GM12878 (cell line): Measurements from ENCODE around the gene NR6A1. TPM values are rescaled to one million over a fixed set of nuclear protein-coding genes. Genes with fewer than 3 reads are reported as not detected.

Experiments
- ATAC-seq: fragments of 200-7000 bp; cut with Tn5 transposase; 3 replicates; pipeline ENCODE4 v1.9.1; 2020; ENCODE audit warnings: mild to moderate bottlenecking, moderate library complexity
- BruUV-seq: library from RNA; stranded (reverse); fragments of 400-500 nt; replicated peaks from 2 replicates; lab custom pipeline; 2021; lab: Mats Ljungman, UMichigan
- CTCF ChIA-PET: fragments of 300-600 bp; sonication (Branson Sonifier 250); formaldehyde crosslinking; extraction: SDS; loops from one replicate; lab custom pipeline; 2021; ENCODE audit warnings: inconsistent platforms; lab: Yijun Ruan, JAX
- POLR2A ChIA-PET: fragments of 350-600 bp; formaldehyde crosslinking; extraction: SDS; loops from one replicate; lab custom pipeline; 2021; ENCODE audit warnings: inconsistent platforms; lab: Charles Lee
- RAD21 ChIA-PET: fragments of 300-600 bp; sonication (Branson Sonifier 250); formaldehyde crosslinking; loops from one replicate; lab custom pipeline; 2023; ENCODE audit warnings: antibody characterized with exemption; ENCODE audit not compliant: unreplicated experiment; lab: Charles Lee
- SMC1A ChIA-PET: fragments of 300-600 bp; sonication (Branson Sonifier 250); formaldehyde crosslinking; loops from one replicate; lab custom pipeline; 2023; ENCODE audit not compliant: unreplicated experiment, uncharacterized antibody; lab: Charles Lee
- DNase-seq: peaks from one replicate; pipeline ENCODE4 v3.0.0-alpha.2; 2011; ENCODE audit warnings: low read depth, low spot score
- FAIRE-seq: peaks from 3 replicates; lab custom pipeline; 2011; peaks lifted over from hg19 to GRCh38; lab: Jason Lieb, UNC
- H2AFZ ChIP-seq: 2 replicates; pipeline ENCODE4 v1.6.0; 2011; ENCODE audit warnings: low read depth, low read length, control low read depth; ENCODE audit not compliant: control insufficient read depth
- H3K27ac ChIP-seq: 2 replicates; pipeline ENCODE4 v1.5.1; 2011; ENCODE audit warnings: control low read depth; ENCODE audit not compliant: control insufficient read depth, insufficient read depth
- H3K27me3 ChIP-seq, 2 experiments: replicated peaks in 1 of 2; 2 replicates each; pipeline versions ENCODE4 v1.6.0 to v1.6.1; 2011; ENCODE audit warnings: low read length in 1 of 2; ENCODE audit not compliant: control insufficient read depth in 2 of 2, insufficient read depth in 2 of 2
- H3K36me3 ChIP-seq, 2 experiments: 2 replicates each; pipeline ENCODE4 v1.5.1; 2011; ENCODE audit warnings: low read length in 1 of 2; ENCODE audit not compliant: control insufficient read depth in 2 of 2, insufficient read depth in 2 of 2
- H3K4me1 ChIP-seq: 2 replicates; pipeline ENCODE4 v1.6.1; 2011; ENCODE audit warnings: mild to moderate bottlenecking, low read length, moderate library complexity, mixed read lengths; ENCODE audit not compliant: control insufficient read depth, insufficient read depth
- H3K4me2 ChIP-seq: 2 replicates; pipeline ENCODE4 v1.6.0; 2011; ENCODE audit warnings: control low read depth; ENCODE audit not compliant: control insufficient read depth, insufficient read depth
- H3K4me3 ChIP-seq: fragments of 200-600 bp; sonication (generic); 2 replicates; pipeline ENCODE4 v1.5.1; 2016
- H3K79me2 ChIP-seq: 2 replicates; pipeline ENCODE4 v1.6.0; 2011; ENCODE audit warnings: low read length; ENCODE audit not compliant: control insufficient read depth, insufficient read depth
- H3K9ac ChIP-seq: 2 replicates; pipeline ENCODE4 v1.8.0; 2011; ENCODE audit warnings: low read length, control low read depth, mixed read lengths; ENCODE audit not compliant: control insufficient read depth, insufficient read depth
- H3K9me3 ChIP-seq: replicated peaks from 3 replicates; pipeline ENCODE4 v1.5.1; 2011; ENCODE audit warnings: mild to moderate bottlenecking, low read length; ENCODE audit not compliant: control insufficient read depth, insufficient read depth
- H4K20me1 ChIP-seq: 2 replicates; pipeline ENCODE4 v1.6.0; 2011; ENCODE audit not compliant: control insufficient read depth, insufficient read depth
- EED ChIP-seq: sonication (generic); IDR thresholded peaks from 2 replicates; pipeline ENCODE4 v1.6.1; 2016; ENCODE audit warnings: antibody characterized with exemption, low read depth
- ETV6 ChIP-seq, 2 experiments: fragments of 450-650 bp in 1 of 2; IDR thresholded peaks in 1 of 2; conservative IDR thresholded peaks in 1 of 2; 2 replicates each; pipeline ENCODE4 v1.6.1; 2014; ENCODE audit warnings: antibody characterized with exemption in 1 of 2, borderline replicate concordance in 1 of 2, low read depth in 1 of 2, mild to moderate bottlenecking in 1 of 2, moderate library complexity in 1 of 2
- IKZF1 ChIP-seq: fragments of 450-650 bp; conservative IDR thresholded peaks from 2 replicates; pipeline ENCODE4 v1.6.1; 2017; ENCODE audit warnings: antibody characterized with exemption, mild to moderate bottlenecking
- NBN ChIP-seq: fragments of 450-650 bp; IDR thresholded peaks from 2 replicates; pipeline ENCODE4 v1.6.1; 2016
- NFIC ChIP-seq: IDR thresholded peaks from 2 replicates; pipeline ENCODE4 v1.6.1; 2012; ENCODE audit warnings: low read depth, mild to moderate bottlenecking, inconsistent platforms, low read length, moderate library complexity
- SP1 ChIP-seq: IDR thresholded peaks from one replicate; pipeline ENCODE4 v1.6.1; 2011; ENCODE audit warnings: low read depth, low read length
- SPI1 ChIP-seq: IDR thresholded peaks from 2 replicates; pipeline ENCODE4 v1.6.1; 2011; ENCODE audit warnings: low read depth, mild to moderate bottlenecking, low read length, moderate library complexity, borderline replicate concordance; ENCODE audit not compliant: insufficient read depth
- WGBS: methylation state at CpG from one replicate; pipeline ENCODE4 v1.1.6; 2016; ENCODE audit warnings: low lambda C conversion rate; ENCODE audit not compliant: insufficient replicate concordance, insufficient coverage; ENCODE audit errors: missing lambda C conversion rate; 5-methylcytosine and 5-hydroxymethylcytosine counted together
- in situ Hi-C: fragments of 300-500 bp; cut with MboI; formaldehyde crosslinking; loops from 9 replicates; pipeline ENCODE4 v1.14.3; 2018; ENCODE audit warnings: mixed read lengths
- intact Hi-C: fragments of 100-400 bp; cut with micrococcal nuclease; formaldehyde crosslinking; loops from one replicate; pipeline ENCODE4 v1.14.2; 2022; ENCODE audit not compliant: unreplicated experiment
- polyA plus RNA-seq, 11 experiments: library from polyadenylated mRNA; depleted of rRNA in 4 of 11; unstranded in 6 of 11; stranded (reverse) in 5 of 11; fragments of >200 nt; fragmentation: Nextera tagmentation in 4 of 11; fragmentation: Illumina TruSeq in 1 of 11; extraction: Ambion mirVana in 4 of 11; extraction: Trizol in 1 of 11; gene quantifications; 1 replicate in 1 of 11; 2 replicates in 10 of 11; pipeline versions ENCODE4 v1.2.1 to v1.2.3, GENCODE V29; 2011 to 2016; ENCODE audit warnings: inconsistent platforms in 2 of 11, missing spikeins in 2 of 11, low read depth in 1 of 11
- total RNA-seq, 4 experiments: library from RNA; depleted of rRNA in 3 of 4; stranded (reverse); fragments of >200 nt in 3 of 4; fragmentation: Illumina TruSeq in 1 of 4; extraction: Trizol in 1 of 4; gene quantifications; 2 replicates each; pipeline versions ENCODE4 v1.2.1 to v1.2.3, GENCODE V29; 2013 to 2021
- TF ChIP-seq, protein P1 (sequence below): fragments of 450-650 bp; IDR thresholded peaks from 2 replicates; pipeline ENCODE4 v1.6.1; 2016; ENCODE audit warnings: mild to moderate bottlenecking, moderate library complexity, borderline replicate concordance

The NR6A1 gene
- total and polyA plus RNA-seq, 10 of the 15 experiments (the other 5 are each of a cell fraction or from before 2014, with no cell fraction given) = 1.2 to 9.2 (median 4.6) TPM

- 0 out of 2 replicates have a peak overlapping the region, but pooled peaks have one; percentile 16 for H3K4me3 ChIP-seq
- H4K20me1 ChIP-seq = no peaks in the 10 kb centered on the region
- FAIRE-seq (no peak), DNase-seq (no peak), ATAC-seq (0 out of 3 replicates have a peak, but pooled peaks have one; percentile 17)
- SMC1A ChIA-PET = interaction anchor here (0.6 to 2.7 kb wide), 7 partner anchors 12 to 206 kb away, joined by 3 to 15 read pairs (median 3); partner anchors contain the start of gene NR6A1
- no TSS peak for BruUV-seq
- no peak overlapping the region for H3K9ac ChIP-seq
- H3K36me3 ChIP-seq = no peaks in the 10 kb centered on the region
- POLR2A ChIA-PET = interaction anchor here (1.4 to 1.6 kb wide), 2 partner anchors 11 kb away, joined by 6 to 7 read pairs; no protein-coding TSS in a partner anchor
- peak overlapping the region; percentile 76 for H3K4me2 ChIP-seq
- no peak overlapping the region for H2AFZ ChIP-seq
- H3K27ac ChIP-seq = no peak overlapping the region; the same call in 1 of the 2 replicates
- CTCF ChIA-PET = interaction anchor here (1.2 to 13.9 kb wide), 7 partner anchors 9 to 162 kb away, joined by 4 to 201 read pairs (median 5); no protein-coding TSS in a partner anchor
- WGBS = 1% methylated on average over 3 of the region's 3 CpGs
- peaks cover 14% of the 10 kb centered on the region for H3K4me1 ChIP-seq
- RAD21 ChIA-PET = interaction anchor here (1.0 to 2.9 kb wide), 3 partner anchors 15 to 140 kb away, joined by 3 to 14 read pairs (median 5); no protein-coding TSS in a partner anchor
- H3K79me2 ChIP-seq = peaks cover 26% of the 10 kb centered on the region
- in situ Hi-C loops = no loop called here
- peak; percentile 38; the same call in 1 of the 2 replicates for TF ChIP-seq SPI1
- peak; percentile 60; the same call in 1 of the 2 replicates for TF ChIP-seq EED
- TF ChIP-seq NBN = no peak
- 0 out of 2 replicates have a peak, but pooled peaks have one; percentile 25 for TF ChIP-seq IKZF1
- peak; percentile 40; the same call in 1 of the 2 replicates for TF ChIP-seq NFIC
- intact Hi-C loops = no loop called here
- H3K9me3 ChIP-seq = no peaks in the 10 kb centered on the region
- no peaks in the 10 kb centered on the region for H3K27me3 ChIP-seq
Observed at GRCh38 chr9:124758061-124758460, 13.1 kb downstream of the NR6A1 start.

- ChIA-PET SMC1A (interaction anchor here (0.6 to 2.7 kb wide), 5 partner anchors 24 to 206 kb away, joined by 3 to 11 read pairs (median 3); no protein-coding TSS in a partner anchor), RAD21 (interaction anchor here (0.7 to 2.9 kb wide), 4 partner anchors 11 to 148 kb away, joined by 3 to 14 read pairs (median 5); no protein-coding TSS in a partner anchor), POLR2A (interaction anchor here (0.7 to 1.4 kb wide), 2 partner anchors 11 to 225 kb away, joined by 3 to 7 read pairs; no protein-coding TSS in a partner anchor), CTCF (interaction anchor here (0.7 to 13.9 kb wide), 8 partner anchors 9 to 162 kb away, joined by 4 to 201 read pairs (median 7); no protein-coding TSS in a partner anchor)
- no TSS peak for BruUV-seq
- H3K9ac ChIP-seq = no peak overlapping the region
- H3K4me1 ChIP-seq = peaks cover 14% of the 10 kb centered on the region
- H2AFZ ChIP-seq = no peak overlapping the region
- FAIRE-seq (no peak), DNase-seq (no peak), ATAC-seq (no peak)
- intact Hi-C loops (no loop called here), in situ Hi-C loops (no loop called here)
- peaks cover 25% of the 10 kb centered on the region for H3K79me2 ChIP-seq
- H3K9me3 ChIP-seq = no peaks in the 10 kb centered on the region
- H3K4me3 ChIP-seq = 0 out of 2 replicates have a peak overlapping the region, but pooled peaks have one; percentile 16
- no peaks in the 10 kb centered on the region for H3K27me3 ChIP-seq
- no peak overlapping the region for H3K27ac ChIP-seq
- H3K36me3 ChIP-seq = no peaks in the 10 kb centered on the region
- H4K20me1 ChIP-seq = no peaks in the 10 kb centered on the region
- WGBS = 79% methylated on average over 6 of the region's 6 CpGs
- peak overlapping the region; percentile 76; the same call in 1 of the 2 replicates for H3K4me2 ChIP-seq
- no peak for TF ChIP-seq ETV6 (conservative IDR thresholded peaks at IDR 0.05 in 1 of 2, IDR thresholded peaks at IDR 0.05 in 1 of 2; ENCODE audit: borderline replicate concordance in 1 of 2, low read depth in 1 of 2)
- no peak for TF ChIP-seq SP1
- TF ChIP-seq EED = no peak
- TF ChIP-seq, protein P1, sequence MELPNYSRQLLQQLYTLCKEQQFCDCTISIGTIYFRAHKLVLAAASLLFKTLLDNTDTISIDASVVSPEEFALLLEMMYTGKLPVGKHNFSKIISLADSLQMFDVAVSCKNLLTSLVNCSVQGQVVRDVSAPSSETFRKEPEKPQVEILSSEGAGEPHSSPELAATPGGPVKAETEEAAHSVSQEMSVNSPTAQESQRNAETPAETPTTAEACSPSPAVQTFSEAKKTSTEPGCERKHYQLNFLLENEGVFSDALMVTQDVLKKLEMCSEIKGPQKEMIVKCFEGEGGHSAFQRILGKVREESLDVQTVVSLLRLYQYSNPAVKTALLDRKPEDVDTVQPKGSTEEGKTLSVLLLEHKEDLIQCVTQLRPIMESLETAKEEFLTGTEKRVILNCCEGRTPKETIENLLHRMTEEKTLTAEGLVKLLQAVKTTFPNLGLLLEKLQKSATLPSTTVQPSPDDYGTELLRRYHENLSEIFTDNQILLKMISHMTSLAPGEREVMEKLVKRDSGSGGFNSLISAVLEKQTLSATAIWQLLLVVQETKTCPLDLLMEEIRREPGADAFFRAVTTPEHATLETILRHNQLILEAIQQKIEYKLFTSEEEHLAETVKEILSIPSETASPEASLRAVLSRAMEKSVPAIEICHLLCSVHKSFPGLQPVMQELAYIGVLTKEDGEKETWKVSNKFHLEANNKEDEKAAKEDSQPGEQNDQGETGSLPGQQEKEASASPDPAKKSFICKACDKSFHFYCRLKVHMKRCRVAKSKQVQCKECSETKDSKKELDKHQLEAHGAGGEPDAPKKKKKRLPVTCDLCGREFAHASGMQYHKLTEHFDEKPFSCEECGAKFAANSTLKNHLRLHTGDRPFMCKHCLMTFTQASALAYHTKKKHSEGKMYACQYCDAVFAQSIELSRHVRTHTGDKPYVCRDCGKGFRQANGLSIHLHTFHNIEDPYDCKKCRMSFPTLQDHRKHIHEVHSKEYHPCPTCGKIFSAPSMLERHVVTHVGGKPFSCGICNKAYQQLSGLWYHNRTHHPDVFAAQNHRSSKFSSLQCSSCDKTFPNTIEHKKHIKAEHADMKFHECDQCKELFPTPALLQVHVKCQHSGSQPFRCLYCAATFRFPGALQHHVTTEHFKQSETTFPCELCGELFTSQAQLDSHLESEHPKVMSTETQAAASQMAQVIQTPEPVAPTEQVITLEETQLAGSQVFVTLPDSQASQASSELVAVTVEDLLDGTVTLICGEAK = no peak
Observed at GRCh38 chr9:124757616-124758015, 13.5 kb downstream of the NR6A1 start.
